DND-41 (cell line): ENCODE measurements around the gene RARB.

Source experiments
- CTCF ChIP-seq: IDR thresholded peaks from 2 replicates; pipeline ENCODE4 v1.5.1; 2012; ENCODE audit warnings: borderline replicate concordance, low read length, moderate library complexity, mild to moderate bottlenecking; ENCODE audit not compliant: poor library complexity, severe bottlenecking; ENCODE audit errors: extremely low read depth
- EZH2 ChIP-seq: IDR thresholded peaks from 3 replicates; pipeline ENCODE4 v1.6.1; 2012; ENCODE audit warnings: borderline replicate concordance, low read depth, mild to moderate bottlenecking, moderate library complexity, low read length, inconsistent platforms; ENCODE audit not compliant: severe bottlenecking

- TF ChIP-seq CTCF (no peak), EZH2 (no peak)
Observed at GRCh38 chr3:25576146-25576545, 148.1 kb downstream of the RARB start.
